ENCODE data around the gene ANKRD16. TPM values are rescaled to one million over a fixed set of nuclear protein-coding genes. Genes with fewer than 3 reads are reported as not detected.

ANKRD16 gene
- total and polyA plus RNA-seq, 2 of the 8 experiments (the other 6 are each of a cell fraction or from before 2014, with no cell fraction given), result 8.2 to 12.7 TPM

DNA sequence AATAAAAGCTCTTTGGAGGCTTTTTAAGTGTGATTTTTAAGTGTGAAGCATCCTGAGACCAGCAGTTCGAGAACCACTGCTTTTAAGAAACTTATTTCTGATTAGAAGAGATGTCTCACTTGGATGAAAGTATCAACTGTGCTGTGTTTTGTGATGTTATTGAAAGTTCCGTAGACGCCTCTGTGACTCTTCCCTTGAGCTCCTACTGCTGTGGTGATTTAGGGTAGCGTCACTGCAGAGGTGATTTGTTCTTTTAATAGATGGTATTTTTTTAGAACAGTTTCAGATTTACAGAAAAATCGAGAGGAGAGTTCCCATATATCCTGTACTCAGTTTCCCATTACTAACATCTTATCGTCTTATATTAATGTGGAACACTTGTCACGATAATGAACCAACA is 29.9 kb upstream of the ANKRD16 start (continued):
- TF ChIP-seq, protein P1, sequence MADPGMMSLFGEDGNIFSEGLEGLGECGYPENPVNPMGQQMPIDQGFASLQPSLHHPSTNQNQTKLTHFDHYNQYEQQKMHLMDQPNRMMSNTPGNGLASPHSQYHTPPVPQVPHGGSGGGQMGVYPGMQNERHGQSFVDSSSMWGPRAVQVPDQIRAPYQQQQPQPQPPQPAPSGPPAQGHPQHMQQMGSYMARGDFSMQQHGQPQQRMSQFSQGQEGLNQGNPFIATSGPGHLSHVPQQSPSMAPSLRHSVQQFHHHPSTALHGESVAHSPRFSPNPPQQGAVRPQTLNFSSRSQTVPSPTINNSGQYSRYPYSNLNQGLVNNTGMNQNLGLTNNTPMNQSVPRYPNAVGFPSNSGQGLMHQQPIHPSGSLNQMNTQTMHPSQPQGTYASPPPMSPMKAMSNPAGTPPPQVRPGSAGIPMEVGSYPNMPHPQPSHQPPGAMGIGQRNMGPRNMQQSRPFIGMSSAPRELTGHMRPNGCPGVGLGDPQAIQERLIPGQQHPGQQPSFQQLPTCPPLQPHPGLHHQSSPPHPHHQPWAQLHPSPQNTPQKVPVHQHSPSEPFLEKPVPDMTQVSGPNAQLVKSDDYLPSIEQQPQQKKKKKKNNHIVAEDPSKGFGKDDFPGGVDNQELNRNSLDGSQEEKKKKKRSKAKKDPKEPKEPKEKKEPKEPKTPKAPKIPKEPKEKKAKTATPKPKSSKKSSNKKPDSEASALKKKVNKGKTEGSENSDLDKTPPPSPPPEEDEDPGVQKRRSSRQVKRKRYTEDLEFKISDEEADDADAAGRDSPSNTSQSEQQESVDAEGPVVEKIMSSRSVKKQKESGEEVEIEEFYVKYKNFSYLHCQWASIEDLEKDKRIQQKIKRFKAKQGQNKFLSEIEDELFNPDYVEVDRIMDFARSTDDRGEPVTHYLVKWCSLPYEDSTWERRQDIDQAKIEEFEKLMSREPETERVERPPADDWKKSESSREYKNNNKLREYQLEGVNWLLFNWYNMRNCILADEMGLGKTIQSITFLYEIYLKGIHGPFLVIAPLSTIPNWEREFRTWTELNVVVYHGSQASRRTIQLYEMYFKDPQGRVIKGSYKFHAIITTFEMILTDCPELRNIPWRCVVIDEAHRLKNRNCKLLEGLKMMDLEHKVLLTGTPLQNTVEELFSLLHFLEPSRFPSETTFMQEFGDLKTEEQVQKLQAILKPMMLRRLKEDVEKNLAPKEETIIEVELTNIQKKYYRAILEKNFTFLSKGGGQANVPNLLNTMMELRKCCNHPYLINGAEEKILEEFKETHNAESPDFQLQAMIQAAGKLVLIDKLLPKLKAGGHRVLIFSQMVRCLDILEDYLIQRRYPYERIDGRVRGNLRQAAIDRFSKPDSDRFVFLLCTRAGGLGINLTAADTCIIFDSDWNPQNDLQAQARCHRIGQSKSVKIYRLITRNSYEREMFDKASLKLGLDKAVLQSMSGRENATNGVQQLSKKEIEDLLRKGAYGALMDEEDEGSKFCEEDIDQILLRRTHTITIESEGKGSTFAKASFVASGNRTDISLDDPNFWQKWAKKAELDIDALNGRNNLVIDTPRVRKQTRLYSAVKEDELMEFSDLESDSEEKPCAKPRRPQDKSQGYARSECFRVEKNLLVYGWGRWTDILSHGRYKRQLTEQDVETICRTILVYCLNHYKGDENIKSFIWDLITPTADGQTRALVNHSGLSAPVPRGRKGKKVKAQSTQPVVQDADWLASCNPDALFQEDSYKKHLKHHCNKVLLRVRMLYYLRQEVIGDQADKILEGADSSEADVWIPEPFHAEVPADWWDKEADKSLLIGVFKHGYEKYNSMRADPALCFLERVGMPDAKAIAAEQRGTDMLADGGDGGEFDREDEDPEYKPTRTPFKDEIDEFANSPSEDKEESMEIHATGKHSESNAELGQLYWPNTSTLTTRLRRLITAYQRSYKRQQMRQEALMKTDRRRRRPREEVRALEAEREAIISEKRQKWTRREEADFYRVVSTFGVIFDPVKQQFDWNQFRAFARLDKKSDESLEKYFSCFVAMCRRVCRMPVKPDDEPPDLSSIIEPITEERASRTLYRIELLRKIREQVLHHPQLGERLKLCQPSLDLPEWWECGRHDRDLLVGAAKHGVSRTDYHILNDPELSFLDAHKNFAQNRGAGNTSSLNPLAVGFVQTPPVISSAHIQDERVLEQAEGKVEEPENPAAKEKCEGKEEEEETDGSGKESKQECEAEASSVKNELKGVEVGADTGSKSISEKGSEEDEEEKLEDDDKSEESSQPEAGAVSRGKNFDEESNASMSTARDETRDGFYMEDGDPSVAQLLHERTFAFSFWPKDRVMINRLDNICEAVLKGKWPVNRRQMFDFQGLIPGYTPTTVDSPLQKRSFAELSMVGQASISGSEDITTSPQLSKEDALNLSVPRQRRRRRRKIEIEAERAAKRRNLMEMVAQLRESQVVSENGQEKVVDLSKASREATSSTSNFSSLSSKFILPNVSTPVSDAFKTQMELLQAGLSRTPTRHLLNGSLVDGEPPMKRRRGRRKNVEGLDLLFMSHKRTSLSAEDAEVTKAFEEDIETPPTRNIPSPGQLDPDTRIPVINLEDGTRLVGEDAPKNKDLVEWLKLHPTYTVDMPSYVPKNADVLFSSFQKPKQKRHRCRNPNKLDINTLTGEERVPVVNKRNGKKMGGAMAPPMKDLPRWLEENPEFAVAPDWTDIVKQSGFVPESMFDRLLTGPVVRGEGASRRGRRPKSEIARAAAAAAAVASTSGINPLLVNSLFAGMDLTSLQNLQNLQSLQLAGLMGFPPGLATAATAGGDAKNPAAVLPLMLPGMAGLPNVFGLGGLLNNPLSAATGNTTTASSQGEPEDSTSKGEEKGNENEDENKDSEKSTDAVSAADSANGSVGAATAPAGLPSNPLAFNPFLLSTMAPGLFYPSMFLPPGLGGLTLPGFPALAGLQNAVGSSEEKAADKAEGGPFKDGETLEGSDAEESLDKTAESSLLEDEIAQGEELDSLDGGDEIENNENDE (IDR thresholded peaks at IDR 0.05; ENCODE audit: insufficient replicate concordance, low read length), result no peak
- no peak for TF ChIP-seq BACH1 (IDR thresholded peaks at IDR 0.05; ENCODE audit: low read length)
